Measurements from ENCODE around the gene MICALL1.

MICALL1 gene

GRCh38 chr22:37905534-37906363 lies at the start of gene MICALL1:
TSS of gene MICALL1 (plus strand) at chr22:37906297. CDS start at chr22:37906423, 126 bp downstream.
- no peak for DNase-seq

DNA sequence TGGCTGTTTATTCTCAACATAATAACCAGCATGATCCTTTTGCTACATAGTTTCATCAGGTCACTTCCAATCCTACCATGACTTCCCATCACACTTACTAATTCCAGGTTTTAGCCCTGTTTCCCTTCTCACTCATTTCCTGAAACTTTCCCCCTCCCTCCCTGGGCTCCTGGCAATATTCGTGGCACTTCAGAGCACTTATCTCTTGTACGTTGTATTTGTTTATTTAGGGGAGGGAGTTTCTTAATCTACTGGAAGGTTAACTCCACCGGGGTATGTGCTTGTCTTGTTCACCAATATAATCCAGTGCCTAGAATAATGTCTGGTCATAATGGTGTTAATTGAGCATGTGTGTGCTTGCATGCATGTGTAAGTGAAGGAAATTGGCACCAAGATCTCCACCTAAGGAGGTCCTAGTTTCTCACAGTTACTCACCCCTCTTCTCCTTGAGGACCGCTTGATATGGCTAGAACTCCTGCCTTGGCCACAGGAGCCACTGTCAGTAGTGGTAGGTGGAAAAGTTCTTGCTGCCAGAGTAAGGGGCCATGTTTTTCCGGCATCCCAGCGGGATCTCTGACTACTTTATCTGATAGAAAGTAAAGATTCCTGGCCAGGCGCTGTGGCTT lies 45.2 kb upstream of the MICALL1 start:
- no peak for DNase-seq

DNA sequence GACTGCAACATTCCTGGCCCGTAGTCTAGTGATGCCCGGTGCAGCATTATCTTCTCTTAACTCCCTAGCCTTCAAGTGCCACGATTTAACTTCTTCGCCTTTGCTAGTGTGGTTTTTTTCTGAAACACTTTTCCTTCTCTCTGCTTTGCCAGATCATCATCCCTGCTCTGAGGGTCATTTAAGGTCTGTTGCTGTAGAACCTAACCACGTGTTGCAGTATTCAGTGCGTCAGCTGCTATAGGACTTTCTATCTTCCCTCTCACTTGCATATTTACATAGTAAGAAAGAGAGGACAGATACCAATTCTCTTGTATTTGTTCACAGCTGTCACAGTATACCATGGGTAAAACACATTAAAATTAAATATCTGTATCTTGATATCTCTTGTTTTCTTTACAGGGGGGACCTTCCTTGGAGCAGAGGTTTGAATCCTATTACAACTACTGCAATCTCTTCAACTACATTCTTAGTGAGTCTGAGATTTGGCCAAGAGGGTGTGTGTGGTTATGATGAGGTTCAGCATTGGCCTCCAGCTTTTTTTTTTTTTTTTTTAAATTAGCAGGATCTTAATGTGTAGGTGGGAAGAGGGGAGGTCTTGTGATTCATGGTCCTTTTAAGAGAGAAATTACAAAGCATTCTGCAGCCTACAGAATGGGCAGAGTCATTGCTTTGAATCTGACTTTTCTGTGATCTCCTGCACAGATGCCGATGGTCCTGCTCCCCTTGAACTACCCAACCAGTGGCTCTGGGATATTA lies 43.3 kb upstream of the MICALL1 start:
- DNase-seq: no peak

DNA sequence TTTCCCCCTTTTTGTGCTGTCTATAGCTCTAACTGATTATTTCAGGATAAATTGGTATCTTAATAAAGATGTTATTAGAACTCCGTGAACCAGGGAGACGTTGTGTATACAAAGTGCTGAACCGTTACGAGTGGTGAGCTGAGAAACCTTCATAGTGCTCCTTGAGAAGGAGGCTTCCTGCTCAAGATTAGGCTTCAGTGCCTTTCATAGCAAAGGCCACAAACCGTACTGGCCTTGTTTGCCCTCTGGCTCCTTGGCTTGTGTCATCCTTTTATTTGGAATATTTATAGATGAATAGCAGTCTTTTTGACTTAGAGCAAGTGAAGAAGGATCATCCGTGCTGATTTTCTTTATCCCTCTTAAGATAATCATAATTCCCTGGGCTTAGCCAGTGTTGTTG lies 40.6 kb upstream of the MICALL1 start:
- no peak for DNase-seq

- DNase-seq: no peak
Observed at GRCh38 chr22:37870273-37870672, 35.8 kb upstream of the MICALL1 start.

DNA sequence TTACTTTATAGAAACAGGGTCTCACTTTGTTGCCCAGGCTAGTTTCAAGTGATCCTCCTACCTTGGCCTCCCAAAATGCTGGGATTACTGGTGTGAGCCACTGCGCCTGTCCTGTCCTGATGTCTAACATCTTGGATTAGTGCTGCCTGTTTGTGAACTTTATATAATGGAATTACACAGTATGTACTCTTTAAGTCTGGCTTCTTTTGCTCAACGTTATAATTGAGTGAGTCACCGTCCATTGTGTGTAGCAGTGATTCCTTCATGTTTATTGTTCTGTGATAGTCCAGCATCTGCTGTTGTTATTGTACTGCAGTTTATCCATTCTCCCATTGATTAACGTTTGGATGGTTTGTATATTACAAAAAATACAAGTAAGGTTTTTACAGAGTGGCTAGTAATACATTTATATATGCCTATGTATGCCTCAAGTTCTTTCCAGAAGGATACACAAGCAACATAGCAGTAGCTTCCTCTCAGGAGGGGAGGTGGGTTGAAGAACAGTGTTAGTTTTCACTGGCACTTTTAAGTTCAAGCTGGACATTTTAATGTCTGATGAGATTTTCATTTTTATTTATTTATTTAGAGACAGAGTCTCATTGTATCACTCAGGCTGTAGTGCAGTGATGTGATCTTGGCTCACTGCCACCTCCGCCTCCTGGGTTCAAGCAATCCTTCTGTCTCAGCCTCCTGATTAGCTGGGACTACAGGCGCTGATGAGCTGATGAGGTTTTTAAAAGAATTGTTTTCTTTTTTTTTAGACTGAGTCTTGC lies 25.2 kb upstream of the MICALL1 start:
- DNase-seq: no peak

DNA sequence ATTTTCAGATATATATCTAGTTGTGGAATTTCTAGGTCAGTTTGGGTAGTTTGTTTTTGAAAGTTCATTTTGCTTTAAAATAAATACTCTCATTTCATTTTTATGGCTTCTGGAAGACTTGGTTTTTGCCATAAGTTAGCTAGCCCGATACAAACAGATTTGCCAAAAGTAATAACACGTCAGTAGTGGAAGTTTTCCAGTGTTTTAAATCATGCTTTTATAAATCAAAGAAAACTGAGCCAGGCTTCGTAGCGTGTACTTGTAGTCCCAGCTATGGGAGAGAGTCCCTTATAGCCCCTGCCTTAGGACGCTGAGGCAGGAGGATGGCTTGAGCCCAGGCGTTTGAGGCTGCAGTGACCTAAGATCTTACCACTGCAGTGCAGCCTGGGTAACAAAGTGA lies 21.7 kb upstream of the MICALL1 start:
- no peak for DNase-seq

- no peak for DNase-seq
Observed at GRCh38 chr22:37887584-37888378, 18.3 kb upstream of the MICALL1 start.

DNA sequence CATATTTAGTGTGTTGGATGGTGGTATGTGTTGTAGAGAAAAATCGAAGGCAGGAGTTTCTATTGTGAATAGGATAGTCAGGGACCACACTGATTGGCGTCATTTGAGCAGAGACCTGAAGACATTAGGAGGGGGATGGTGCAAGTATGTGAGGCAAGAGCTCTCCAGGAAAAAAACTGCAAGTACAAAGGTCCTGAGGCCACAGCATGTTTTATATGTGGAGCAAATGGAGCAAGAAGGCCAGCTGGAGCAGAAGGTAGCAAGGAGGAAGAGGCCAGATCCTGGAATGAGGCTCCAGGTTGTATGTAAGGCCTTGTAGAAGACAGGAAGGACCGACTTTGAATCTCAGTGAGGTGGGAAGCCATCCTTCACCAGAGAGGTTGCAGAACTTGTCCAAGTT lies 14.2 kb upstream of the MICALL1 start:
- no peak for DNase-seq

- no peak for DNase-seq
Observed at GRCh38 chr22:37892566-37893335, 13.3 kb upstream of the MICALL1 start.

DNA sequence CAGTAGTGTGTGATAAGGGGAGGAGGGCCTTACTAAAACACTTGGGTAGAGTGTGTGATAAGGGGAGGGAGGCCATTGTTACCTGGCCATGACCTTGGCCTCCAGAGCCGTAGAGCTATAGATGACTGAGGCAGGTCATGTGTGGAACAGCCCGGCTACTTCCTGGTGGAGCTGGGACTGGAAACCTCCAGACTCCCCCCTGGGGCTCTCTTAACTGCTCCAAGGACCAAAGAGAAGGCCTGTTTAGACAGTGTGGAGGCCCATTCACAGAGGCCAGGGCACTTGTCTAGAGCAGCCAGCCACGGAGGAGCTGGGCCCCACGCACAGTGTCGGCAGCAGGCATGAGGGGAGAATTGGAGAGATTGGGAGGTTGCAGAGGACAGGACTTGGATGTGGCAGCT lies 12.5 kb upstream of the MICALL1 start:
- DNase-seq: no peak

- no peak for DNase-seq
Observed at GRCh38 chr22:37894939-37895670, 11.0 kb upstream of the MICALL1 start.

GRCh38 chr22:37896181-37896592 lies 9.9 kb upstream of the MICALL1 start:
- no peak for DNase-seq

GRCh38 chr22:37896939-37897338 lies 9.2 kb upstream of the MICALL1 start:
- DNase-seq: no peak

DNA sequence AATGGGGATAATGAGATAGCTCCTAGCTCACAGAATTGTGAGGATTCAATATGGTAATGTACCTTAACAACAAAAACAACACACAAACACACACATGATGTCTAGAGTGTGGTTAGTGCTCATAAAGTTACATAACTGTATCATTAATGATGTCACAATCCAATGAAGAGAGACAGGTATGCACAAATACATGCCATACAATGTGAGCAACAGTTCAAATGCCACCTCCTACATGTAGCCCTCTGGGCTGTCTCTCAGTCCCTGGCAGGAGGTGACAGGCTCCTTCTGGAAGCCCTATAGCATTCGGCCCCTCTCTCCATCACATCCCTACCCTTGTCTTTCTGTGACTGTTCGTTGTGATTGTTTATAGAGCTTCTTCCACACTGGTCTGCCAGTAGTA lies 8.3 kb upstream of the MICALL1 start:
- no peak for DNase-seq

- no peak for DNase-seq
Observed at GRCh38 chr22:37898441-37899181, 7.5 kb upstream of the MICALL1 start.

DNA sequence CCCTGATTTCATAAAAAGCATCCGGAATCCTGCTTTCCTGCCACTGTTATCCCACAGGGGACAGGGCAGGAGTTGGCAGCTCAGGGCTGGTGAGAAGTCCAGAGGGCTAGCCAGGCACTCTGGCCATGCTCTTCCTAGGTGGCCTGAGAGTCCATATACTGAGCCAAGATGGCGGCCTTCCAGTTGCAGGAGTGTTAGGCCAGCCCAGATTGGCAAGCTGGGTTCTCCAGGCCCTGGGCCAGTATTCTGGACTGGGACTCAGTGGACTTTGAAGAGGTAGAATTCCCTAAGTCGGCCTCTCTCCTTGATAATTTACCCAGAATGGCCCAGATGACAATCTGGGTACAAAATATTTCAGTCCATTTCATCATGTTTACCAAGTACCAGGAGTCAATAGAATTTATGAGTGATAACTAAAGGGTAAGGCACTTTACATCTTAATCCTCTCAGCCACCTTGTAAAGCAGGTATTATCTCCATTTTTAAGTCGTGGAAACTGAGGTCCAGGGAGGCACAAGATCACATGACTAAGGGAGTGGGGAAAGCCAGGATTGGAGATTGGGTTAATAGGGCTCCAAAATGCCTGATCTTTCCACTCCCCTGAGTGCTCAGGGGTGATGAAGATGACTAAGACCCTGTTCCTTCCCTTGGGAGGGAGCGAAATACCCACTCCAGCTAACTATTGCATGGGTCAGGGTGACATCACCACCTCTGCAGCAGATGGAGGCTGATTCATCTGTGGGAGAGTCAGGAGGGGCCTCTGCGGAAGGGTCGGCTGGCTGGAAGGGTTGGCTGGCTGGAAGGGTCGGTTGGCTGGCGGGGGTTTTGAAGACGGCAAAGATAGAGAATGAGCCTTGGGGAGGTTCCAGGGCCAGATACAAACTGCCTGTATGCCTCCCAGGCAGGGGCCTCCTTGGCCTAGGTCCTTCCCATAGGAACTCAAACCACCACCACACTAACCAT lies 1.2 kb upstream of the MICALL1 start:
- DNase-seq: no peak

GRCh38 chr22:37906364-37907008 lies 389 bp downstream of the MICALL1 start:
- DNase-seq: no peak

Data from NCI-H1436 treated with DMSO at 0.1 percent for 48 hours (cell line).